Measurements from ENCODE around the gene SLC30A10.

GRCh38 chr1:219885680-219886079 is 42.7 kb downstream of the SLC30A10 start:
- no peak for TF ChIP-seq CTCF (IDR thresholded peaks at IDR 0.05)
- TF ChIP-seq EZH2 (IDR thresholded peaks at IDR 0.05), result no peak
- no peak for TF ChIP-seq EZH2phosphoT487 (IDR thresholded peaks at IDR 0.05)
